ENCODE data around the gene TLL1. TPM values are rescaled to one million over a fixed set of nuclear protein-coding genes. Genes with fewer than 3 reads are reported as not detected.

Gene TLL1
- total and polyA plus RNA-seq, 4 donors: 0.04 to 0.25 (median 0.05) TPM; not detected in 1

GRCh38 chr4:166006217-166006616, 133.2 kb downstream of the TLL1 start:
- no peak for DNase-seq (ENCODE audit: low spot score)
- Histone ChIP-seq H3K4me3 (ENCODE audit: low read depth in 1 of 3, low read length in 3 of 3) (no peak overlapping the region), H3K27me3 (ENCODE audit: control insufficient read depth in 4 of 4, insufficient read depth in 4 of 4, low read length in 3 of 4) (no peaks in the 10 kb centered on the region), H3K4me1 (ENCODE audit: control insufficient read depth in 4 of 4, insufficient read depth in 4 of 4, low read length in 3 of 4) (no peaks in the 10 kb centered on the region), H3K36me3 (ENCODE audit: control insufficient read depth in 4 of 4, insufficient read depth in 3 of 4, low read depth in 1 of 4, low read length in 3 of 4) (no peaks in the 10 kb centered on the region), H3K27ac (ENCODE audit: low read depth in 1 of 2, low read length in 2 of 2) (no peak overlapping the region), H3K9ac (ENCODE audit: low read depth in 1 of 2, low read length in 2 of 2) (no peak overlapping the region), H3K9me3 (ENCODE audit: control insufficient read depth in 4 of 4, low read length in 3 of 4) (no peaks in the 10 kb centered on the region)
- no peak for TF ChIP-seq HNF4G (IDR thresholded peaks at IDR 0.05)
- no peak for TF ChIP-seq RXRA (IDR thresholded peaks at IDR 0.05)
- TF ChIP-seq EGR1 (IDR thresholded peaks at IDR 0.05; ENCODE audit: low read depth in 2 of 2): no peak
- no peak for TF ChIP-seq GABPA (IDR thresholded peaks at IDR 0.05 in 1 of 2, conservative IDR thresholded peaks at IDR 0.05 in 1 of 2)
- TF ChIP-seq FOXA2 (IDR thresholded peaks at IDR 0.05): no peak
- TF ChIP-seq JUND (IDR thresholded peaks at IDR 0.05): no peak
- TF ChIP-seq SP1 (IDR thresholded peaks at IDR 0.05): no peak
- TF ChIP-seq ATF3 (IDR thresholded peaks at IDR 0.05): no peak
- 81% methylated on average over 2 of the region's 2 CpGs for WGBS

- Histone ChIP-seq H3K27me3 (ENCODE audit: control insufficient read depth in 4 of 4, insufficient read depth in 4 of 4, low read length in 3 of 4) (no peaks in the 10 kb centered on the region), H3K36me3 (ENCODE audit: control insufficient read depth in 4 of 4, insufficient read depth in 3 of 4, low read depth in 1 of 4, low read length in 3 of 4) (no peaks in the 10 kb centered on the region), H3K27ac (ENCODE audit: low read depth in 1 of 2, low read length in 2 of 2) (no peak overlapping the region), H3K9me3 (ENCODE audit: control insufficient read depth in 4 of 4, low read length in 3 of 4) (no peaks in the 10 kb centered on the region), H3K4me1 (ENCODE audit: control insufficient read depth in 4 of 4, insufficient read depth in 4 of 4, low read length in 3 of 4) (no peaks in the 10 kb centered on the region), H3K9ac (ENCODE audit: low read depth in 1 of 2, low read length in 2 of 2) (no peak overlapping the region), H3K4me3 (ENCODE audit: low read depth in 1 of 3, low read length in 3 of 3) (no peak overlapping the region)
- DNase-seq (ENCODE audit: low spot score): no peak
- WGBS: 45% methylated on average over 1 of the region's 1 CpG
- no peak for TF ChIP-seq RXRA (IDR thresholded peaks at IDR 0.05)
- no peak for TF ChIP-seq GABPA (IDR thresholded peaks at IDR 0.05 in 1 of 2, conservative IDR thresholded peaks at IDR 0.05 in 1 of 2)
- TF ChIP-seq CTCF (IDR thresholded peaks at IDR 0.05; ENCODE audit: low read depth, low read length, missing input control): no peak
- no peak for TF ChIP-seq FOXA1 (IDR thresholded peaks at IDR 0.05)
- TF ChIP-seq NR2F2 (IDR thresholded peaks at IDR 0.05): no peak
- no peak for TF ChIP-seq YY1 (IDR thresholded peaks at IDR 0.05)
- TF ChIP-seq SP1 (IDR thresholded peaks at IDR 0.05): no peak
- TF ChIP-seq FOXA2 (IDR thresholded peaks at IDR 0.05): no peak
- no peak for TF ChIP-seq JUND (IDR thresholded peaks at IDR 0.05)
- no peak for TF ChIP-seq TAF1 (conservative IDR thresholded peaks at IDR 0.05)
These were observed 135.5 kb downstream of the TLL1 start for GRCh38 chr4:166008510-166008909.

- Histone ChIP-seq H3K9me3 (ENCODE audit: control insufficient read depth in 4 of 4, low read length in 3 of 4) (no peaks in the 10 kb centered on the region), H3K27me3 (ENCODE audit: control insufficient read depth in 4 of 4, insufficient read depth in 4 of 4, low read length in 3 of 4) (no peaks in the 10 kb centered on the region), H3K4me1 (ENCODE audit: control insufficient read depth in 4 of 4, insufficient read depth in 4 of 4, low read length in 3 of 4) (no peaks in the 10 kb centered on the region), H3K4me3 (ENCODE audit: low read depth in 1 of 3, low read length in 3 of 3) (no peak overlapping the region), H3K27ac (ENCODE audit: low read depth in 1 of 2, low read length in 2 of 2) (no peak overlapping the region), H3K9ac (ENCODE audit: low read depth in 1 of 2, low read length in 2 of 2) (no peak overlapping the region), H3K36me3 (ENCODE audit: control insufficient read depth in 4 of 4, insufficient read depth in 3 of 4, low read depth in 1 of 4, low read length in 3 of 4) (no peaks in the 10 kb centered on the region)
- no peak for DNase-seq (ENCODE audit: low spot score)
- WGBS: 53% methylated on average over 2 of the region's 2 CpGs
- no peak for TF ChIP-seq NR2F2 (IDR thresholded peaks at IDR 0.05)
- no peak for TF ChIP-seq ATF3 (IDR thresholded peaks at IDR 0.05)
- TF ChIP-seq YY1 (IDR thresholded peaks at IDR 0.05): no peak
- no peak for TF ChIP-seq SP1 (IDR thresholded peaks at IDR 0.05)
- TF ChIP-seq EGR1 (IDR thresholded peaks at IDR 0.05; ENCODE audit: low read depth in 2 of 2): no peak
- no peak for TF ChIP-seq FOXA2 (IDR thresholded peaks at IDR 0.05)
- TF ChIP-seq JUND (IDR thresholded peaks at IDR 0.05): no peak
- no peak for TF ChIP-seq ZBTB33 (IDR thresholded peaks at IDR 0.05)
- no peak for TF ChIP-seq RAD21 (IDR thresholded peaks at IDR 0.05)
- TF ChIP-seq MAX (IDR thresholded peaks at IDR 0.05): no peak
- TF ChIP-seq HNF4A (conservative IDR thresholded peaks at IDR 0.05): no peak
- TF ChIP-seq HNF4G (IDR thresholded peaks at IDR 0.05): no peak
- TF ChIP-seq FOXA1 (IDR thresholded peaks at IDR 0.05): no peak
- no peak for TF ChIP-seq CTCF (IDR thresholded peaks at IDR 0.05; ENCODE audit: low read depth, low read length, missing input control)
These were observed 139.3 kb downstream of the TLL1 start for GRCh38 chr4:166012129-166013030.
